Neural cell (in vitro differentiated cells): Measurements from ENCODE around the gene PTPRA. TPM values are rescaled to one million over a fixed set of nuclear protein-coding genes. Genes with fewer than 3 reads are reported as not detected.

Experiments
- H2AFZ ChIP-seq: fragments of 200-600, 300-800 bp; sonication (generic), shearing (Covaris generic); 2 replicates; pipeline ENCODE4 v1.6.0; 2014; ENCODE audit warnings: low read depth, mild to moderate bottlenecking, antibody characterized with exemption, low read length, moderate library complexity
- H3F3A ChIP-seq: fragments of 200-600 bp; shearing (Covaris generic); 2 replicates; pipeline ENCODE4 v1.6.1; 2016; ENCODE audit warnings: mild to moderate bottlenecking, moderate library complexity, mixed read lengths, antibody characterized with exemption, low read length; ENCODE audit not compliant: insufficient read depth, poor library complexity, severe bottlenecking
- H3K27ac ChIP-seq: fragments of 200-600, 300-800 bp; sonication (generic), shearing (Covaris generic); 2 replicates; pipeline ENCODE4 v1.5.1; 2014; ENCODE audit warnings: mild to moderate bottlenecking, low read length, moderate library complexity
- H3K27me3 ChIP-seq: fragments of 300-800, 200-600 bp; sonication (generic), shearing (Covaris generic); 2 replicates; pipeline ENCODE4 v1.6.0; 2014; ENCODE audit warnings: mild to moderate bottlenecking, low read depth, low read length, moderate library complexity; ENCODE audit not compliant: insufficient read depth
- H3K36me3 ChIP-seq: fragments of 300-800, 200-600 bp; sonication (generic), shearing (Covaris generic); 2 replicates; pipeline ENCODE4 v1.5.1; 2014; ENCODE audit warnings: mild to moderate bottlenecking, antibody characterized with exemption, low read length, moderate library complexity; ENCODE audit not compliant: insufficient read depth
- H3K4me2 ChIP-seq: fragments of 300-800, 200-600 bp; sonication (generic), shearing (Covaris generic); 2 replicates; pipeline ENCODE4 v1.6.0; 2014; ENCODE audit warnings: mild to moderate bottlenecking, low read length
- H3K4me3 ChIP-seq: fragments of 300-800, 200-600 bp; sonication (generic), shearing (Covaris generic); 2 replicates; pipeline ENCODE4 v1.5.1; 2014; ENCODE audit warnings: mild to moderate bottlenecking, low read length, moderate library complexity
- H3K79me2 ChIP-seq: fragments of 200-600 bp; shearing (Covaris generic); replicated peaks from 2 replicates; pipeline ENCODE4 v1.6.0; 2014; ENCODE audit warnings: mild to moderate bottlenecking, low read length, moderate library complexity; ENCODE audit not compliant: insufficient read depth
- H3K9ac ChIP-seq: fragments of 300-800, 200-600 bp; sonication (generic), shearing (Covaris generic); 2 replicates; pipeline ENCODE4 v1.6.1; 2016; ENCODE audit warnings: mild to moderate bottlenecking, low read length, mixed read lengths
- H3K9me2 ChIP-seq: fragments of 200-600 bp; shearing (Covaris generic); 2 replicates; pipeline ENCODE4 v1.6.1; 2016; ENCODE audit warnings: mild to moderate bottlenecking, low read length, mixed read lengths; ENCODE audit not compliant: insufficient read depth
- H3K9me3 ChIP-seq: fragments of 200-600, 300-800 bp; sonication (generic), shearing (Covaris generic); 2 replicates; pipeline ENCODE4 v1.6.1; 2016; ENCODE audit warnings: mild to moderate bottlenecking, mixed run types, low read length, moderate library complexity, mixed read lengths
- H4K20me1 ChIP-seq: fragments of 200-600 bp; shearing (Covaris generic); 2 replicates; pipeline ENCODE4 v1.6.1; 2016; ENCODE audit warnings: mild to moderate bottlenecking, mixed run types; ENCODE audit not compliant: insufficient read depth
- CTCF ChIP-seq: fragments of 450-650 bp; IDR thresholded peaks from 2 replicates; pipeline ENCODE4 v1.5.1; 2014; ENCODE audit warnings: antibody characterized with exemption, mild to moderate bottlenecking, moderate library complexity; ENCODE audit not compliant: poor library complexity, severe bottlenecking
- EP300 ChIP-seq: fragments of 450-650 bp; conservative IDR thresholded peaks from 2 replicates; pipeline ENCODE4 v1.6.1; 2014; ENCODE audit warnings: antibody characterized with exemption, mild to moderate bottlenecking, moderate library complexity; ENCODE audit not compliant: poor library complexity, severe bottlenecking
- EZH2 ChIP-seq: fragments of 200-600, 300-800 bp; shearing (Covaris generic), sonication (generic); IDR thresholded peaks from 2 replicates; pipeline ENCODE4 v1.6.1; 2014; ENCODE audit warnings: antibody characterized with exemption, low read length, borderline replicate concordance, mild to moderate bottlenecking; ENCODE audit not compliant: insufficient read depth, poor library complexity, severe bottlenecking
- MXI1 ChIP-seq: fragments of 450-650 bp; conservative IDR thresholded peaks from 2 replicates; pipeline ENCODE4 v1.6.1; 2014; ENCODE audit warnings: antibody characterized with exemption, mild to moderate bottlenecking; ENCODE audit not compliant: poor library complexity, severe bottlenecking
- POLR2AphosphoS5 ChIP-seq: IDR thresholded peaks from 2 replicates; pipeline ENCODE4 v1.6.1; 2012
- RAD21 ChIP-seq: fragments of 450-650 bp; conservative IDR thresholded peaks from 2 replicates; pipeline ENCODE4 v1.6.1; 2014; ENCODE audit warnings: antibody characterized with exemption, mild to moderate bottlenecking, moderate library complexity
- REST ChIP-seq: IDR thresholded peaks from 2 replicates; pipeline ENCODE4 v1.6.1; 2012; ENCODE audit warnings: borderline replicate concordance
- SMC3 ChIP-seq: fragments of 450-650 bp; conservative IDR thresholded peaks from 2 replicates; pipeline ENCODE4 v1.6.1; 2014; ENCODE audit warnings: antibody characterized with exemption, mild to moderate bottlenecking, moderate library complexity; ENCODE audit not compliant: poor library complexity
- TAF1 ChIP-seq: IDR thresholded peaks from 2 replicates; pipeline ENCODE4 v1.6.1; 2012; ENCODE audit warnings: low read depth
- polyA plus RNA-seq: library from polyadenylated mRNA; depleted of rRNA; stranded (reverse); fragments of >200 nt; gene quantifications from 2 replicates; pipeline ENCODE4 v1.2.3, GENCODE V29; 2014

The PTPRA gene
- polyA plus RNA-seq, 1 donor from 2014 or later = 68.2 TPM

DNA sequence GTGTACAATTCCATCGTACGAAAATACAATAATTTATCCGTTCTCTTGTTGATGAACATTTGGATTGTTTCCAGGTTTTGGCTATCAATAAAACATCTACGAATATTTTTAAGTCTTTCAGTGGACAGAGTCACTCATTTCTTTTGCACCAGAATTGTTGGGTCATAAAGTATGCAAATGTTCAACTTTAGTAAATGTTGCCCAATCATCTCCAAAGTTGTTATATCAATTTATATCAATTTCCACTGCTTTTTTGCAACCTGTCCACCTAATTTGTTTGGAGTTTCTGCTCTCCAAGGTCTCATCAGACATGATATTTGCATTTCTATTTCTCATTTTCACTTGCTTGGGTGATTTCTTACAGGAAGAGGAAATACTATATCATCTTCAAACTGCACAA lies 46.6 kb upstream of the PTPRA start:
- peaks cover 8% of the 10 kb centered on the region for H3K27me3 ChIP-seq

GRCh38 chr20:2829376-2829775 lies 43.9 kb upstream of the PTPRA start:
- no peaks in the 10 kb centered on the region for H3K9me2 ChIP-seq
- H3K9me3 ChIP-seq = no peaks in the 10 kb centered on the region
- H3K4me2 ChIP-seq = no peak overlapping the region
- no peak overlapping the region for H3K27ac ChIP-seq
- no peaks in the 10 kb centered on the region for H3F3A ChIP-seq
- no peaks in the 10 kb centered on the region for H4K20me1 ChIP-seq
- H3K27me3 ChIP-seq = peaks cover 3% of the 10 kb centered on the region
- H3K4me3 ChIP-seq = no peak overlapping the region
- no peaks in the 10 kb centered on the region for H3K36me3 ChIP-seq
- no peak overlapping the region for H2AFZ ChIP-seq
- no peaks in the 10 kb centered on the region for H3K79me2 ChIP-seq
- H3K9ac ChIP-seq = no peak overlapping the region
- TF ChIP-seq SMC3 = no peak
- no peak for TF ChIP-seq REST
- TF ChIP-seq CTCF = no peak
- no peak for TF ChIP-seq POLR2AphosphoS5
- TF ChIP-seq MXI1 = no peak
- TF ChIP-seq EZH2 = no peak

More for the DNA sequence above, 46.6 kb upstream of the PTPRA start:
- no peak overlapping the region for H3K9ac ChIP-seq
- no peak overlapping the region for H3K27ac ChIP-seq
- H3F3A ChIP-seq = no peaks in the 10 kb centered on the region
- H3K9me3 ChIP-seq = no peaks in the 10 kb centered on the region
- H4K20me1 ChIP-seq = no peaks in the 10 kb centered on the region
- TF ChIP-seq RAD21 (no peak), CTCF (no peak), SMC3 (no peak), REST (no peak), TAF1 (no peak), POLR2AphosphoS5 (no peak), MXI1 (no peak), EZH2 (no peak), EP300 (no peak)
- no peaks in the 10 kb centered on the region for H3K9me2 ChIP-seq
- no peak overlapping the region for H3K4me2 ChIP-seq
- H3K4me3 ChIP-seq = no peak overlapping the region
- no peaks in the 10 kb centered on the region for H3K36me3 ChIP-seq
- no peaks in the 10 kb centered on the region for H3K79me2 ChIP-seq
- no peak overlapping the region for H2AFZ ChIP-seq
